GM18870 (cell line): ENCODE measurements around the gene INTS6.

Source experiments
- ATAC-seq: cut with Tn5 transposase; IDR thresholded peaks from one replicate; pipeline ENCODE4 v1.9.1; 2021; ENCODE audit warnings: moderate library complexity; ENCODE audit not compliant: unreplicated experiment

INTS6 gene, protein sequence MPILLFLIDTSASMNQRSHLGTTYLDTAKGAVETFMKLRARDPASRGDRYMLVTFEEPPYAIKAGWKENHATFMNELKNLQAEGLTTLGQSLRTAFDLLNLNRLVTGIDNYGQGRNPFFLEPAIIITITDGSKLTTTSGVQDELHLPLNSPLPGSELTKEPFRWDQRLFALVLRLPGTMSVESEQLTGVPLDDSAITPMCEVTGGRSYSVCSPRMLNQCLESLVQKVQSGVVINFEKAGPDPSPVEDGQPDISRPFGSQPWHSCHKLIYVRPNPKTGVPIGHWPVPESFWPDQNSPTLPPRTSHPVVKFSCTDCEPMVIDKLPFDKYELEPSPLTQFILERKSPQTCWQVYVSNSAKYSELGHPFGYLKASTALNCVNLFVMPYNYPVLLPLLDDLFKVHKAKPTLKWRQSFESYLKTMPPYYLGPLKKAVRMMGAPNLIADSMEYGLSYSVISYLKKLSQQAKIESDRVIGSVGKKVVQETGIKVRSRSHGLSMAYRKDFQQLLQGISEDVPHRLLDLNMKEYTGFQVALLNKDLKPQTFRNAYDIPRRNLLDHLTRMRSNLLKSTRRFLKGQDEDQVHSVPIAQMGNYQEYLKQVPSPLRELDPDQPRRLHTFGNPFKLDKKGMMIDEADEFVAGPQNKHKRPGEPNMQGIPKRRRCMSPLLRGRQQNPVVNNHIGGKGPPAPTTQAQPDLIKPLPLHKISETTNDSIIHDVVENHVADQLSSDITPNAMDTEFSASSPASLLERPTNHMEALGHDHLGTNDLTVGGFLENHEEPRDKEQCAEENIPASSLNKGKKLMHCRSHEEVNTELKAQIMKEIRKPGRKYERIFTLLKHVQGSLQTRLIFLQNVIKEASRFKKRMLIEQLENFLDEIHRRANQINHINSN

GRCh38 chr13:51452361-51453206, at the start of gene INTS6:
TSS of gene INTS6 (minus strand) at chr13:51453036. CDS start at chr13:51452525, 511 bp downstream.
- peak; percentile 66 for ATAC-seq

GRCh38 chr13:51502153-51502651, 49.4 kb upstream of the INTS6 start:
- ATAC-seq: peak; percentile 94

DNA sequence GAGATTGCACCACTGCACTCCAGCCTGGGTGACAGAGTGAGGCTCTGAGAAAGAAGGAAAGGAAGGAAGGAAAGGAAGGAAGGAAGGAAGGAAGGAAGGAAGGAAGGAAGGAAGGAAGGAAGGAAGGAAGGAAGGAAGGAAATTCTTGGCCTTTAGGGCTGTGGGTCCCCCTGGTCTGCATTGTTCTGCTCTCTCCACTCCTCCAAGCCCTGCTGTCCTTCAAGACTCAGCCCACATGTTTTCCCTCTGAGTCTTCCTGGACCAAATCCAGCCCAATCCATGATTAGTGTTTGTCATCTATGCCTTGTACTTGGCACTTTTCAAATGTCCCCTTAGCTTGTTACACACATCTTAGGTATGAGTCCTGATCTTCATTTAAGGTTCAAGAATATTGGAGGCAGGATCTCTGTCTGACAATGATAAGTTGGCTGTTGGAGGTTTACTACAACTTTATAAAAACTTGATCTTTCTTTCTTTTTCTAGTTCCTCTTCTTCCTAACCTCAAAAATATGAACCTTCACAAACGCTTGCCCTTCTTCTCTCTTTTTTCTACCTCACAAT, 48.8 kb upstream of the INTS6 start:
- ATAC-seq: peak; percentile 37

DNA sequence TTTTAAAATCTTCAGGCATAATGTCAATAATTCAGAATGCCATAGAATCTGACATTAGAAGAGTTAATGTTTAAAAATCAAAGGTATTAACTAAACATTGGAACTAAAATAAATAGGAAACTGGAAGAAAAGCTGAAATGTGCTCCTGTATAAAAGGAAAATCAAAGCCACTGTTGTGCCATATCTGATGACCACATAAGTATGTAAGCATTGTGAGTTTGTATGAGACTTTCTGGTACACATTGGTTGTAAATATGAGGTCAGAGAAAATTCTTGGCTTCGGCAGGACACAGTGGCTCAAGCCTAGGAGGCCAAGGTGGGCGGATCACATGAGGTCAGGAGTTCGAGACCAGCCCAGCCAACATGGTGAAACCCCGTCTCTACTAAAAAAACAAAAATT, 48.3 kb upstream of the INTS6 start:
- ATAC-seq: no peak

DNA sequence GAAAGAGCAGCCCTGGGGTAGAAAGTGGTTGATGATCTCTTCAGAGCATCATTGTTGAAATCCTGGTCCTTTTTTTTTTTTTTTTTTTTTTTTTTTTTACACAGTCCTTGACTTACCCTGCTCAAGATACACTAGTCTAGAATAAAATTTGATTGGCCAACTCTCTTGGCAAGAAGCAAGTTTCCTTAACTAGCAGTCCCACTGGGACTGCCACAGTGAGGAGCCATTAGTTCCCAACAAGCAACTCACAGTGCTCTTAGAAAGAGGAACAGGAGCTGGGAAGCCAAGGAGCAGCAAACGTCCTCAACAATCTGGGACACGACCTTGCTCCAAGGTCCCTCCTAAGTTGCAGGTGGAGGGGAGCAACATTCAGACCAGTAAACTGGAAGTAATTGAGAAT, 47.9 kb upstream of the INTS6 start:
- ATAC-seq: no peak

- no peak for ATAC-seq
These were observed 47.0 kb upstream of the INTS6 start for GRCh38 chr13:51499841-51500240.

DNA sequence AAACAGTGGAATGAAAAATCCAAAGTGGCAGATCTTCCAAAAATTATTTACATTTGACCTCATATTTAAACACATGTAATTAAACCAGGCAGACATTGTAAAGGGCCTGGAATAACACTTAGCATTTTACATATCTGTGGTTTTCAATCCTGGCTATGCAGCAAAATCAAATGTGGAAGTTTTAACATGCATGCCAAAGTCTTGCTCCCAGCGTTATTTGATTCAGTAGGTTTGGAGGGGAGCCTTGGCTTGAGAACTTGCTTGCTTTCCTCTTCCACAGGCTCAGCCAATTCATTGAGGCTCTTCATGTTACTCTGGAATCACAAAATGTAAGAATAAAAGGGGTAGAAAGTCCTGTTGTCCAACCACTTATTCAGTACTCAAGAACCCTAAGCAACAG, 42.5 kb upstream of the INTS6 start:
- no peak for ATAC-seq

DNA sequence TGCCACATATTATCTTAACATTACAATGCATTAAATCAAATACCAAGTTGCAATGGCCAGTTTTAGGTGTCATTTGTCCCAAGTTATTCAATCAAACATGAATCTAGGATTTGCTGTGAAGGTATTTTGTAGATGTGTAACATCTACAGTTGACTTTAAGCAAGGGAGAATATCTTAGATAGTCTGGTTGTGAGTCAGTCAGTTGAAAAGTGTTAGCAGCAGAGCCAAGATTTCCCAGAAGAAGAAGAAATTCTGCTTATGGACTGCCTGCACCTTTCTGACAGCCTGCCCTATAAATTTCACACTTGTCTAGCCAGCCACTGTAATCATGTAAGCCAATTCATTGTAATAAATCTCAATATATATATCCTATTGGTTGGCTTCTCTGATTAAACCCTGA, 41.3 kb upstream of the INTS6 start:
- no peak for ATAC-seq

GRCh38 chr13:51488212-51488611, 35.4 kb upstream of the INTS6 start:
- no peak for ATAC-seq

DNA sequence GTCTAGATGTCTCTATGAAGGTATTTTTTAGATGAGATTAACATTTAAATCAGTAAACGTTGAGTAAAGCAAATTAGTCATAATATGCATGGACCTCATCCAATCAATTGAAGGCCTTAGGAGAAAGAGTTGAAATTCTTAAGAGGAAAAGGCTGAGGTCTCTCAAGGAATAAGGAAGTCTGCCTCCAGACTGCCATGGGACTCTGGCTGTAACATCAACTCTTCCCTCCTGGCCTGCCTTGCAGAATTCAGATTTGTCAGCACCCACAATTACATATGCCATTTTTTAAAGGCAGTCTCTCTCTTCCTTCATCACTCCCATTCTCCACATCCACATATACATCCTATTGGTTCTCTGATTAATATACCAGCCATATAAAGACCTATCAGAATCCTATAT, 28.8 kb upstream of the INTS6 start:
- no peak for ATAC-seq

GRCh38 chr13:51479199-51479523, 26.3 kb upstream of the INTS6 start:
- no peak for ATAC-seq

DNA sequence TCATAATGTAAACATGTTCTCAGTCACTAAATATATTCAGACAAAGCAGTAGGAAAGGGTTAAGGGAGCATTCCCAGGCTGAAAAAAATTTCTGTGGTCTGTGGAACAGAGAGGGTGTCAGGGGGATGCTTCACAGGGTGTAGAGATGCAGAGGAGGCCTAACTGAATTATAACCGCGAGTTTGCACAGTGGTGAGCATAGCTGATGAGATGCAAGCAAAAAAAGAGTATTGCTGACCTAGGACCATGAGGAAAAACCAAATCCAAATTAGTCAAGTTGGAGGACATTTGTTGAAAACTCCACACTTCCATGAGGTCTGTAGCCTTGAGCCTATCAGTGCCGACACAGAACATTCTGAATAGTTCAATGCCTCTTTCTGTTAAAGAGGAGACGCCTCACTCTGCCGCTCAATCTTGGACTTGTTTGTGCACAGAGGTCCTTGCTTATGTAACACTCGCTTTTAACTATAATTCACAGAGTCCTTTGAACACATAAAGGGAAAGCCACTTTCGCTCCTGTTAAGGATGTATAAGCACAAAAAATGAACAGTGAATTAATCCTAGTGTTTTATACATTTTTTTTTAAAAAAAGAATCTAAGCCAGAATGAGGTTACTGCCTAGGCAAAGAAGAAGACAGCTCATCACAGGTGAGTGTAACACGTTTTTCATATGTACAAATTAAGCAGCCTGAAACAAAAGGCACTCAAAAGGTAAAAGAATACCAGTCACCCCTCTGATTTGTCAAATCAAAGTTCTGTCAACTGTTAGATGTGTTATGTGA, 25.8 kb upstream of the INTS6 start:
- ATAC-seq: no peak

DNA sequence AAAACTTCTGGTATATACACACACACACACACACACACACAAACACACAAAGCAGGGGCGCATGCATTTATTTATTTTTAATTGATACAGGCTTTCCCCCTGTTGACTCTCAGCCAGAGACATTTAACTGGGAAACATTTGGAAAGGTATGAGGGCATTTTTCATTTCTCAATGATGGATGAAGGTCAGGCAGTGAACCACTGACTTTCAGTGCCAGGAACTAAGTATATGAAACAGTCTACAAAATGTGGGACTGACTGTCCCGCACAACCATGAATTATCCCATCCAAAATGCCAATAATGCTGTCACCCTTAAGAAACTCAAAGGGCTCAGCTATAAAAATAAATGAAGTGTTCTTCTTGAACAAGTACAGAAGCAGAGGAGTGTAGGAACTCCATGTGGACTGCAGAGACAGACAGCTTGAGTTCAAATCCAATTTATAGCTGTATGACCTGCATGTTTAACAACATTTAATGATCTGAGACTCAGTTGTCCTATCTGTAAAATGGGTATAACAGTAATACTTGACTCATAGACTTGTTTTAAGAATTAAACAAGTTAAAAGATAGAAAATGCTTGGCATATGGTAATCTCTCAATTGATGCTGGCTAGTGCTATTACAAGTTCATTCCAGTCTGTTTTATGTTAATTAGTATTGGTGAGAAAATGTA, 25.0 kb upstream of the INTS6 start:
- no peak for ATAC-seq

- ATAC-seq: no peak
These were observed 24.3 kb upstream of the INTS6 start for GRCh38 chr13:51477149-51477548.

GRCh38 chr13:51475727-51476501, 23.1 kb upstream of the INTS6 start:
- no peak for ATAC-seq

DNA sequence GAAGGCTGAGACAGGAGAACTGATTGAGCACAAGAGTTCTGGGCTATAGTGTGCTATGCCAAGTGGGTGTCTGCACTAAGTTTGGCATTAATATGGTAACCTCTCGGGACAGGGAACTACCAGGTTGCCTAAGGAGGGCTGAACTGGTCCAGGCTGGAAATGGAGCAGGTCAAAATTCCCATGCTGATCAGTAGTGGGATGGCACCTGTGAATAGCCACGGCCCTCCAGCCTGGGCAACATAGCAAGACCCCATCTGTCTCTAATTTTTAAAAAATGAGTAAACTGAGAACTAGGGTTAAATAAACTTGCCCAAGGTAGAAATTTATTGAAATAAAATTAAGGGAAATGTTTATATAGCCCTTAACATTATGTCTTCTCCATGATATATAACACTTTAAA, 17.0 kb upstream of the INTS6 start:
- no peak for ATAC-seq

DNA sequence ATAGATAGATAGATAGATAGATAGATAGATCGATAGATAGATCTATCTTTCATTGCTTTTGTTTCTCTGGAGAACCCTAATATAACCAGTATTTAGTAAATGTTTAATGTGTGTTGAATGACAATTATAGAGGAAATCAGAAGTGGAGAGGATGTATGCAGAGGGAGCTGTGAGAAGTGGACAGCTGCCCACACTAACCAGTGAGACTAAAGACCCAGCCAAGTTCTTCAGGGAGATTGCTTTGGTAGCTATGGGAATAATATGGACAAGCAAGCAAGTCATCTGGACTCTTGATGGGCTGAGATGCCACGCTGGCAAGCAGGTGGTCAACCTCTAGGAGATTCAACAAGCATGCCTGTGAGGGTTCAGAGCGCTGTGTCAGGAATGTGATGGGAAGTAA, 14.9 kb upstream of the INTS6 start:
- ATAC-seq: no peak

- no peak for ATAC-seq
These were observed 12.3 kb upstream of the INTS6 start for GRCh38 chr13:51465124-51465523.
